Raji (cell line): Measurements from ENCODE around the gene COQ8A.

Source experiments
- POLR2A ChIP-seq: IDR thresholded peaks from 2 replicates; pipeline ENCODE4 v1.6.1; 2011; ENCODE audit warnings: low read depth, low read length, control low read depth; ENCODE audit not compliant: insufficient read depth

COQ8A gene

DNA sequence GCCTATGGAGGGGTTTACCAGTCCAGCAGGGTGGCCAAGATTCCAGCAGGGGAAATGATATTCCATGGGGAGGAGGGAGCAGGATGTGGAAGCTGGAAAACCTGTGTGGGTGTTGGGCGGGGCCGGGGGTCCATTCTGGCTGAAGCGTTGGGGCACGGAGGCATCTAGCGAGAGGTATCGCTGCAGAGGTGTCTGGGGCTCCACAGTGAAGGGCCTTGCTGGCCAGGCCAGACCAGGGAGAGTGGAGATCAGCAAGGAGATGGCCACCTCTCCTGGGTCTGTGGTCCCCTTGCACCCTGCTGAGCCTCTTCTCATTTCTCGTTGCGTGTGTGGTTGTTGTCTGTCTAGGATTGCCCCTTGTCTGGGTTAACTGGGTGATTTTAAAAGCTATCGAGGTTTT, 6.2 kb downstream of the COQ8A start:
- TF ChIP-seq POLR2A = no peak

DNA sequence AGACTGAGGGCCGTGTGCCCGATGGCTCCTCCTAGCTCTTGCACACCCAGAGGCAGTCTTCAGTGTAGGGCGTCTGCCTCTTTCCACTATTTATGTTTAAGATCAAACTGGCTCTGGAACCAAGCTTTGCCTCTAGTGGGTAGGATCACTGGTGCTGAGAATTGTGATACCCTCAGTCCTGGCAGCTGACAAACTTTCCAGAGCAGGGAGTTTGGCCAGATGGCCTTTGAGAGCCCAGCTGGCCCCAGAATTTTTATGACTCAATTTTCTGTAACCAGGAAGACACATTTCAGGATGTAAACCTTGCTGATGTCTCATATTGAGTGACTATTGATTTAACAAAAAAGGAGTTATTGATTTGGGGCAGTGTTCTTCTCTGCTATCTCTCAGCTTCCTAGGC, 6.7 kb downstream of the COQ8A start:
- TF ChIP-seq POLR2A = no peak

DNA sequence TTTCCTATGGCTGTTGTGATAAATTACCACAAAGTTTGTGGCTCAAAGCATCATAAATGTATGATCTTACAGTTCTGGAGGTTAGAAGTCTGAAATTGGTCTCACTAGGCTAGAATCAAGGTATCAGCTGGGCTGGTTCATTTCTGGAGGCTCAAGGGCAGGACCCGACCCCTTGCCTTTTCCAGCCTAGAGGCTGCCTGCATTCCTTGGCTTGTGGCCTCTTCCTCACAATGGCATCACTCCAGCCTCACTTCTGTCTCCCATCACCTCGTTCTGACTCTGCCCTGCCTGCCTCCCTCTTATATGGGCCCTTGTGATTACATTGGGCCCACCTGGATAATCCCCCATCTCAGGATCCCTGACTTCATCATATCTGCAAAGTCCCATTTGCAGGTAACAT, 8.0 kb downstream of the COQ8A start:
- TF ChIP-seq POLR2A = no peak

GRCh38 chr1:226948480-226948879, 8.4 kb downstream of the COQ8A start:
- TF ChIP-seq POLR2A = no peak

DNA sequence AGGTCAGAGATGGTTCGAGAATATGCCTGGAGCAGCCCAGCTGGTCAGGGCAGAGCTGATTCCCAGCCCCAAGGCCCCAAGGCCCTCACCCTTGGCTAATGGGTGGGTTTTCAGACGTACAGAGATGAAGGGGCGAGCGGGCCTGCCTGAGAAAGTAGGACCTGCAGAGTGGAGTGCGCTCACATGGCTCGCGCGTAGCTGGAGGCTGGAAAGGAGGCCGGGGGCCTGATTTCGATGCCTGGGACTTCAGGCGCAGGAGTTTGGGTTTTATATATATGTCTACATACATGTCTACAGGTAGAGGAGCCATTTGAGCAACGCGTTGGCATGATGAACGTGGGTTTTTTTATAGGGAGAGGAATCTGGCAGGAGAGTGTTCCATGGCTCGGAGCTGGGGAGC, 8.9 kb downstream of the COQ8A start:
- TF ChIP-seq POLR2A = no peak

GRCh38 chr1:226949401-226949800, 9.3 kb downstream of the COQ8A start:
- no peak for TF ChIP-seq POLR2A

DNA sequence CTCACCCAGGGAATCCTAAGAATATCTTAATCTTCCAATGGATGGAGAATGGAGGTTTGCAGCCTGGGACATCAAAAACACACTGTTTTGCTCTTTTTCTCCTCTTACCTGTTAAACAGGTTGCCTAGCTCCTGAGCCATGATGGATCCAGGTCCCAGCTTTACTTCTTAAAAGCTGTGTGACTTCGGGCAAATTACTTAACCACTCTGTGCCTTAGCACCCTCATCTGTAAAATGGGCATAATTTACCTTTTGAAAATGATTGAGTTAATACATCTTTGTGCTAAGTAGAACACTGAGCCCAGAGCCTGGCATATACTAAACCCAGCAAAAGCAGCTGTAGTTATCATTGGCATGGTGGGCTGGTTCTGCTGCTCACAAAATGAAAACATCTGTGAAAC, 10.2 kb downstream of the COQ8A start:
- no peak for TF ChIP-seq POLR2A

DNA sequence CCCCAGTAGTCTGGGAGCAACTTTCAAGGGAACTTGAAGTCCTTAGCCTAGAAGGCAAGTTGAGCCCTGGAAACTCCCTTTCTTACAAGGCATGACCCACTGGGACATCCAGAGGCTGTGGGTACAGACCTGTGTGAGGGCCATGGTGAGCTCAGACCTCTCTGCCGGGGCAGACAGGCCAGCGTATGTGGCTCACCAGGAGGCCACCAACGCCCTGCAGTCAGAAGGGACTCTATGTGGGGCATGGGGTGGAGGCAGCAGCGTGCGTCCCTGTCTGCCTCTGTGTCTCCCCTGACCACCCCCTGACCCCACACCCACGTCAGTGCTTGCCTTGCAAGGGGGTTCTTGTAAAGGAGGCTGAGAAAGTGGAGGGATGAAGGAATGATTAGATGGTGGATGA, 10.8 kb downstream of the COQ8A start:
- no peak for TF ChIP-seq POLR2A

DNA sequence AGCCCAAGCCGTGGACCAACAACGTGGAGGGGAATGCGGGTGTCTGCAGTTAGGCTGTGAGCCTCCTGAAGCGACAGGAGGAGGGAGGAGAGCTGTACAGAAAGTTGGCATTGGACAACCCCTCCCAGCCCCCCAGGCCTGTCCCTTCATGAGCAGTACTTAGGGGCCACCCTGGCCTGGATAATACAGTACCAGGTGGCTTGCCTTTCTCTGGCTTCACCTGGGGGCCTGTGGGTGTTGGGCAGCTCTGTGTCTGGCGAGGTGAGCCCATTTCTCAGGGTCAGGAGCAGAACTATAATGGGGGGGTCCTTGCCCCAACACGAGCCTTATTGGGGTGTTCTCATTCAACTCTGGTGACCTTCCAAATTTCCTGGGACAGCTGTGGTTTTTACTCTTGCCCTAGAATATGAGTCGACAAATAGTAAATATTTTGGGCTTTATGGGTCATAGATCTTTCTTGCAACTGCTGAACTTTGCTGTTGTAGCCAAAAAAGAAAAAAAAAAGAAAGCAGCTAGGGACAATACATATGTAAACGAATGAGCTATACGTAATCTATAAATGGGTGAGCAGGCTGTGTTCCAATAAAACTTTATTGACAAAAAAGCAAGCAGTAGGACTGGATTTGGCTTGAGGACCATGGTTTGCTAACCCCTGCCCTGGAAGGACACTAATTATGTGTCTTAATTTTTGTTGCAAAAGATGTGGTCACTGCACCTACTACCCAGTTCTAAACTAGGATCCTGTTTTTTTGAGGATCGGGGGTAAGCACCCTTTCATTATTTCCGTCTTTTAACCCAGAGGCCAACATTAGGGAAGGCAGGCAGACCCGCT, 11.4 kb downstream of the COQ8A start:
- no peak for TF ChIP-seq POLR2A

DNA sequence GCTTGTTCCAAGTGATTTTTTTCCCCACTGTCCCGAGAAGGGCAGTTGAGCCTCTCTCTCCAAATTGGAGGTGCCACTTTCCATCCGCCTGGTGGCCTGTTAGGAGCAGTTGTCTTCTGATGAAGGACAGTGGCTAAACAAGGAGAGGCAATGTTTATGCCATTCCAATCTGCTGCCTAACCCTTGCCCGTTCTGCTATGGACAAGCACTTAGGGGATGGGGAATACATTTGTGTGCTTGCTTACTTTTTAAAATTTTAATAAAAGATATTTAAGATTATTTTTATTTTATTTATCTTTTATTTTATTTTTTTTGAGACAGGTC, 12.0 kb downstream of the COQ8A start:
- TF ChIP-seq POLR2A = no peak

- no peak for TF ChIP-seq POLR2A
These were observed 13.2 kb downstream of the COQ8A start for GRCh38 chr1:226953175-226953800.

DNA sequence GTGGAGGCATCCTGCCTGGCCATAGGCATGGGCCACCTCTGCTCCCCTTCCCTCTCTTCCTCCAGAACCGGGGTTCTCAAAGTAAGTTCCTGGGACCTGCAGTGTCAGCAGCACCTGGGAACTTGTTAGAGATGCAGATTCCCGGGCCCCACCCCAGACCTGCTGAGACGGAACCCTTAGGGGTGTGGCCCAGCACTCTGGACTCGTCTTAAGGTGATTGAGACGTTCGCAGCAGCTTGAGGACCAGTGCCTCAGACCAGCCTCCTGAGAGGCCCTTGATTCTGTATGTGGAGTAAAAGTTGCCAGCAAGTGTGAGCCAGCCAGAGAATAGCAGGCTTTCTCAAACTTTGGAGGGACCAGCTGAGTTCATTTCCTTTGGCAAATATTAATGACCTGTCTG, 14.2 kb downstream of the COQ8A start:
- TF ChIP-seq POLR2A = no peak

GRCh38 chr1:226954777-226955176, 14.7 kb downstream of the COQ8A start:
- no peak for TF ChIP-seq POLR2A

DNA sequence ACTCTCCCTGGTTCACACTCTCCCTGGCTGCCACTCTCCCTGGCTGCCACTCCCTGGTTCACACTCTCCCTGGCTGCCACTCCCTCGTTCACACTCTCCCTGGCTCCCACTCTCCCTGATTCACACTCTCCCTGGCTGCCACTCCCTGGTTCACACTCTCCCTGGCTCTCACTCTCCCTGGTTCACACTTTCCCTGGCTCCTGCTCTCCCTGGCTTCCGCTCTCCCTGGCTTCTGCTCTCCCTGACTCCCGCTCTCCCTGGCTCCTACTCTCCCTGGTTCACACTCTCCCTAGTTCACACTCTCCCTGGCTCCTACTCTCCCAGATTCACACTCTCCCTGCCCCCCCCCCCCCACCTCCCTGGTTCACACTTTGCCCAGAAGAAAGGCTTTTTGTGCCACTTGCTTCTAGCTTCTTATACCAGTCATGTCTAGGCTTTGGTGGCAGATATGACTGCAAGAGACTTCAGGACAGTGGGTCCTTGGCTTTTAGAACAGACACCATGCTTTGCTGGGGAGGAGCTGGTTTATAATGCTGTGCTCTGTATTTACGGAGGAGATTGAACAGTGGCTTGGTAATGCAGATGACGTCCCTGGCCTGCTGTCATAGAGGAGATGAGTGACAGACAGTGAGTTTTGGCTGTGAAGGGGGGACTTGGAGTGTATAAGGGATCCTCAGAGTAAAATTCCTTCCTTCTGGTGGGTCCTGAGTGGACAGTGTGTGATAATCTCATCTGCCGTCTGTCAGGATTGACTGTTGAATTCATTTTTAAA, 17.0 kb downstream of the COQ8A start:
- TF ChIP-seq POLR2A = no peak

DNA sequence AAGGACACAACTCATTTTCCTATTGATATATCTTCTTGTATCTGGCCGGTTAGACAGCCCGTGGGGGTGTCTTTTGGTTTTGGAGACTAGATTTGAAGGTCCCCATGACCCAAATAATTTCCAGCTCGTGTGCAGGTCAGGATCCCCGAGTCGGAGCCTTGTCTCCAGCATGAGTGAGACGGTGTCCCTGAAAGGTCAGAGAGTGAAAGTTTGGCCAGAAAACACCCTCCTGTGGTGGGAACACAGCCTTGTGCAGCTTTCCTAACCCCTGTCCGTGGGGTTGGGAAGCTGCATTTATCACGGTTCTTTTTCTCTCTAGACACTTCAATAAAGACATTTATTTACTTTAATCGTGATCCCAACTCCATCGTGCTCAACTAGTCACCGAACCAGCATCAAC, 17.6 kb downstream of the COQ8A start:
- no peak for TF ChIP-seq POLR2A

DNA sequence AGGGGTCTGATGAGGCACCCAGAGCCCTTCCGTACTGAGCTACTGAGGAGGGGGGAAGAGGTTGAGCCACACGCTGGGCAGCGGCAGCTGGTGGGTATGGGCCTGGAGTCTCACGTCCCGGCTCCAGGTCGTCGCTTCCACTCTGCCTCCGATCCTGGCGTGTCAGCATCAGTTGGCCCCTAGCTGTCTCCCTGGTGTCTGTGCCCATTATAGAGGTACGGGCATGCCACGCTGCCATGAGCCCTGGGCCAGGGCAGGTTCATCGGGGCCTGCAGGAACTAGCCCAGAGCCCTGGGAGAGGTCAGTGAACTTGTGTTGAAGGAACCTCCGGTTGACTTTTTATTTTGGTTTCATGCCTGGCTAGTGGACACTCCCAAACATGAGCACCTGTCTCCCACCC, 18.2 kb downstream of the COQ8A start:
- no peak for TF ChIP-seq POLR2A

GRCh38 chr1:226960256-226960655, 20.2 kb downstream of the COQ8A start:
- TF ChIP-seq POLR2A = no peak
